HG03095 (cell line): ENCODE data around the gene EFCAB6.

Experiments
- ATAC-seq: cut with Tn5 transposase; IDR thresholded peaks from one replicate; pipeline ENCODE4 v1.9.1; 2021; ENCODE audit warnings: moderate library complexity; ENCODE audit not compliant: unreplicated experiment

Gene EFCAB6

DNA sequence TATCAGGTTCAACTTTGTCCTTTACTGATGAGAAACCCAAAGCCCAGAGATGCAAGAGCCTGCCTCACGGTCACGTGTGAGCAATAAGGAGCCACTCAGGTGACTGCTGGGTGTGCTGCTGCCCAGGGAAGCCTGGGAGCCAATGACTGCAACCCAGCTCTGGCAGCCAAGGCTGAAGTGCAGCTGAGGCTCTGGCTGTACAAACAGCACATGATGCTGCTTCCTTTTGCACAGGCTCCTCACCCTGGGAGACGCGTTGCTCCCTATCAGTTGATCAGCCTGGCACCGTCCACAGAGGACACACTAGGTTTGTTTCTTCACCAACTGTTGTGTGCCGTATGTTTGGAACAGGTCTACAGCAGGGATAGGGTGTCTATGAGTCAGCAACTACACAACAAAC lies 168.7 kb downstream of the EFCAB6 start:
- ATAC-seq: no peak

DNA sequence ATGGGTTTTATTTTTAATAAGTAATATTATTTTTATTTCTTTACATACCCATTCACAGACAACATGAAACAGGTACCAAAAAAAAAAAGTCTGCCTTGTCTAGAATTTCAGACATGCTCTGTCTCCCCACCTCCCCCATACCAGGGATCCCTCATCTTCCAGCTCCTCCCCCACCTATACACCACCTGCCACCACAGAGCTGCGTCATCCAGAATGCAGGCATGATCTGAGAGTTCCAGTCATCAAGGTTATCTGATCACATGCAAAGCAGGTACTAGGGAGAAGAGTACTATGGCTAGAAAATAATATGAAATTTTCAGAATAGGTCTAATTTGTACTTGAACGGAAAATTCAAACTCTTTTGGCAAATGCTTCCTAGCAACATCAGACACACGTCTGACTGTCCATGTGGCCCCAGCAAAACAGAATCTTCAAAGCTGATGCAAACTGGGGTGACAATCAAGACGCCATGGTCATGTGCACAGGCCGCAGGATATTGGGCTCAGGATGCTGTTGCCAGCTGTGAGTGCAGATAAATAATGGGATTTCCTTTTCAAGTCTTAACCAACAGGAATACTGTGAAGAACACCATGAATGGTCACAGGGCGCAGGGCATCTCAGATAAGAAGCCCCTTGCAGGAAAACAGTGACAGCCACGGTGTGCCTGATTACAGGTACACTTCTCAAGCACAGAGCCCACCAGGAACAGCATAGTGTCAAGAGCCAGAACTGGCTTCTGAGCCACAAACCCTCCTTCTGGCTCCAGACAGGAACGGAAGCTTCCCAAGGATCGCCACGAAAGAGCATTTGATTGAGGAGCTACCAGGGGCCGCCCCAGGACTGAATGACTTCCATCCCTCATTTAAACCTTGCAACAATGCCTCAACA lies 169.5 kb downstream of the EFCAB6 start:
- no peak for ATAC-seq

DNA sequence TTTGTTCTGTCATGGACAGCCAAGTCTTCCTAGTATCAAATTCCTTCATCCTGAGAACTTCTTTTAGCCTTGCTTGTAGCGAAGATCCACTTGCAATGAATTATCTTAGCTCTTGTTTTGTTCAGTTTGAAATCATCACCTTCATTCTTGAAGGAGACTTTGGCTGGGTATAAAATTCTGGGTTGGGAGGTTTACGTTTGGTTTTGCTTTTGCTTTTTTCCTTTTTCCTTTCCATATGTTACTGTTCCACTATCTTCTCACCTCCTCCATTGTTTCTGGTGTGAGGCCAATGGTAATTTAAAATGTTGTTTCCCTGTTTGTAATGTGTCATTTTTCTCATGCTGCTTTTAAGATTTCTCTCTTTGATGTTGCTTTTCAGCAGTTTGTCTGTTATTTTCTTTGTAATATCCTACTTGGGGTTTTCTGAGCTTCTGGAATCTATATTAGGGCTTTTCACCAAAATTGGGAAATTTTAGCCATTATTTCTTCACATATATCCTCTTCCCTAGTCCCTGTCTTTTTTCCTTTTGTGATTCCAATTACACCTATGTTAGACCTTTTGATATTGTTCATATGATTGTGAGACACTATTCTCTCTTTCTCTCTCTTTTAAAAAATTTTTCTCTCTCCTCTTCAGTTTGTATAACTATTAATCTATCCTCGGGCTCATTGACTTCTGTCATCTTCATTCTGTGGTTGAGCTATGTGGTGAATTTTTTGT lies 172.7 kb downstream of the EFCAB6 start:
- no peak for ATAC-seq

DNA sequence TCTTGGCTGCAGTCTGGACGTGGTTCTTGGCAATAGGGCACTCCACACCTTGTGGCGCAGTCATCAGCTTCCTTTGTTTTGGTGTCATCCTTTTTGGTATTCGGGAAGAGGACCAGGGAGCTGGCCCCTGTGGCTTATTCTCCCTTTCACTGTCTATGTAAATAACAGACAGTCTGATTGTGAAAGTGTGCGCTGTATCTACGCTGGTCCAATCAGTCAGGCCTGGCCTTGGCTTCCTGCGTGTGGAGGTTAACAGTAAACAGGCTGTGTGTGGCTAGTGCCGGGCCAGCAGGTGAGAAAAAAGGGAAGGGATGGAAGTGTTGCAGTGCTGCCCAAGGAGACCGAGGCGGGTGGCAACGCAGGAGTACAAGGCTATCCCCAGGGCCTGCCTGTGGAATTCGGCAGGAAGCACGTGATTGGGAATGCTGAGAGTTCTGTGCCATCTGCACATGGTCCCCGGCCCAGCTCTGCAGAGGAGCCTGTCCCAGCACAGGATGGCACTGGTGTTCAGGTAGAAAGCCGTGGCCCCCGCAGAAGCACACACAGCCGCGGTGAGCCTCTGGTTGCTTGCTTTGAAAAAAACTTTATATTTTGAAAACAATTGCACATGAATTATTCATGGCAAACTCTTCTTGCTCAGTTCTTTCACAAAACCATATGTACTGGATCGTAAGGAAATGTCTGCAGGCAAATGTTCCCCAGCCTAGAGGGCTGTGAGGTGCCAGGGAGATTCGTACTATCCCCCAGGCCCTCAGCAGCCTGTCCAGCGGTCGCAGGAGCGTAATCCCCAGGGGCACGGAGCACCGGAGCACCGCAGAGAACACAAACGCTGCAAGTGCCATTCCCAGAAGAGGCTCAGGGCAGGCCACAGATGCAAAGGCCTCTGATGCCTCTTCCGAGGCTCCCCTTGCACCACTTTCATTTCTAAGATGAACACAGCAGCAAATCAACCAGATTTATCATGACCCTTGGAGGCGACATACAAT lies 174.5 kb downstream of the EFCAB6 start:
- ATAC-seq: no peak

DNA sequence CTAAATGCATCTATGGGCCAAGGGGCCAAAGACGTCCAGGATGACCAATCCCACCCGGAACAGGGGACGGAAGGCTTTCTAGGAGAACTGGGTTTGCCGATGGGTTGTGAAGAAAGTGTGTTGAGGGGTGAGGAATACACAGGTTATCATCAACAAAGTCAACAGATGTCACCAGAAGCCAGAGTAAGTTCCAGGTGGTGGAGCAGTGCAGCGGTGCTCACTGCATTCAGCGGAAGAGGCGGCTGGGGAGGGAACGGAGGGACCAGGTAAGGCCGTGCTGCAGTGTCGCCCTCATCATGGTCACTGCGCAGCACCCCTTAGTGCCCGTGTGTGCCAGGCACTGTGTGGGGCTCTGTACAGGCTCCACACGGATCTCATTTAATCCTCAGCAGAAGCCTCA lies 176.0 kb downstream of the EFCAB6 start:
- ATAC-seq: no peak

DNA sequence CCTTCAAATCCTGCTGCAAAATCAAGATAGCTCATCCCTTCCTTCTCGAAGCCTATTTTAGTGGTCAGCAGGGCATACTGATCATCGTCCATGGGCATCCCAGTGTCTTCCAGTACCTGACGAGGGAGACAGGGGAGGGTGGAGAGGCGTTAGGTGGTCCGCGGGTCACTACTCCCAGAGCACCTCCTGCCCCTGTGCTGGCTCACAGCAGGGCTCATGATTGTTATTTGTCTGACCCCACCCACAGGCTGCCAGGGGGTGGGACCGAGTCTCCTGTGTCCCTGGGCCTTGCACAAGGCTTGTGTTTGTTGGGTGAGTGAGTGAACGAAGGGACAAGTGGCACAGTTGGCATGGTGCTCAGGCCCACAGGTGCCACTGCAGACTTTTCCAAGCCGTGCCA lies 177.0 kb downstream of the EFCAB6 start:
- no peak for ATAC-seq

DNA sequence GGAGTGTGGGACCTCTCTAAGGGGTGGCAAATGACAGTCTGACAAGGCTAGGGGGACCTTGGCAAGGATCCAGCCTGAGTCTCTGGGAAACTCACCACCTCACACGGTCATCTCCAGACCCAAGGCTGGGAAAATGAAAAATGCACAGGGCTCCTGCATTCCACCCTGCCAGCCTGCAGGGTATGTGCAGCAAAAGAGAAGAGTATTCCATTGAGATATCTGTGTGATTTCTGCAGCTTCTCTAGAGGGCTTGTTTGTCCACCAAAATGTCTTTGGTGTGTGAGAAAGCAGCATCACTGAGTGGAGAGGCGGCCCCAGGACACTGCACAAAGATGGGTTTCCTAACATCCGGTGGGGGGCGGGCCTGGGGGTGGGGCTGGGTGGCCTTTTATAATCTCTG lies 177.8 kb downstream of the EFCAB6 start:
- no peak for ATAC-seq

DNA sequence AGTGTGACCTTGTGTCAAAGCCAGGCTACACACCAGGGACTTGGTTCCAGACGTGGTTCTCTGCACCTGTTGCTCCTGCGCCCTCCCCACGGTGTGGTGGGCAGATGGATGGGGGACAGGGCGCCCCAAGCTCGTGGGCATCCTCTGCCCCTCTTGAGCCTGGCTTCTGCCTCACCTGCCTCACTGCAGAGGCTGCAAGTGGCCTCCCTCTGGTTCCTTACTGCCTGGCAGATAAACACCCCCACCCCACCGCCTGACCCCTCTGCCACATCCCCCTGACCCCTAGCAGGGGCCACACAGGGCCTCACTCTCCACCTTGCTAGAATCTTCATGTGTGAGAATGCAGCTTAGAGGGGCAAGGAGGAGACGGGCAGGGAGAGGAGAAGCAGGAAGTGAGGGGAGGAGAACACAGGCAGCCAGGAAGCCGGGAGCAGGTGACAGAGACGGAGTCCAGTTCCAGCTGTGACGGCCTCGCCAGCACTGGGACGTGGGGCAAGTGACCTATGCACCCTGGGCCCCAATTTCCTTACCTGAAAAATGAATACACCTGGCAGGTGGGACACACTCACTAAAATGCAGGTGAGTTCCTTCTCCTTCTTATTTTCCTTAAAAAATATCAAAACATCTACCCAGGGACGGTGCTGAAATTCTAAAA lies 178.3 kb downstream of the EFCAB6 start:
- ATAC-seq: no peak

DNA sequence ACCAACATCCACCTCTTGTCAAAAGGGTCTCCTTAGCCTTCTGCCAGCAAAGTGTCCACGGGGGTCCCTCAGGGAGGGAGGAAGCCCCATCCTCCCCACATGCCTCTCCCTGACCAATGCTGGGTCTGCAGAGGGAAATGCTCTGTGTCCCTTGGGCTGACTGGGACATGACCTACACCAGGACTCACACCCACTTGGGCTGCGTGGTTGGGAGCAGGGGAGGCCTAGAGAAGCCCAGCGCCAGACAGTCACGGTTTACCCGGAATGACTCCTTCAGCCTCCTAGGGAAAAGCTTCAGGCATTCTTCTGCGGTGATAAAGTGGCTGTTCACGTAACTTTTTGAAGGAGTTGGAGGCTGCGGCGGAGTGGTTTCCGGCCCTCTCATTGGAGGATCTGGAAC lies 180.3 kb downstream of the EFCAB6 start:
- ATAC-seq: no peak

DNA sequence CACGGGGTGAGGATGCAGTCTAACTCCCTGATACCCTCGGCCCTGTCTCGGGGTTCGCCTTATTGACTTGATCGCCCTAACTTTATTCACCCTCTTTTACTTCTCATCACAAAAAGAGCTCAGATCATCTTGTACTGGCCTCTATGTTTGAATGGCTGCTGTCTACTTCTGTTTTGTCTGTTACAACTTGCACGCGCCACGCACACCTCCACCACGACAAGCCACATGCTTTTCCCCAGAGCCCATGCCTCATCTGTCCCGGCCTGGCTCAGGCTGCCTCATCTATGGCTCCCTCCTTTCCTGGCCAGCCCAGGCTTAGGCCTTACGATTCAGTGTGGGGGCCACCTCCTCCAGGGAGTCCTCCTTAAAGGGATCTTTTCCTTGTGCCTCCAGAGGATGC lies 180.9 kb downstream of the EFCAB6 start:
- ATAC-seq: no peak

DNA sequence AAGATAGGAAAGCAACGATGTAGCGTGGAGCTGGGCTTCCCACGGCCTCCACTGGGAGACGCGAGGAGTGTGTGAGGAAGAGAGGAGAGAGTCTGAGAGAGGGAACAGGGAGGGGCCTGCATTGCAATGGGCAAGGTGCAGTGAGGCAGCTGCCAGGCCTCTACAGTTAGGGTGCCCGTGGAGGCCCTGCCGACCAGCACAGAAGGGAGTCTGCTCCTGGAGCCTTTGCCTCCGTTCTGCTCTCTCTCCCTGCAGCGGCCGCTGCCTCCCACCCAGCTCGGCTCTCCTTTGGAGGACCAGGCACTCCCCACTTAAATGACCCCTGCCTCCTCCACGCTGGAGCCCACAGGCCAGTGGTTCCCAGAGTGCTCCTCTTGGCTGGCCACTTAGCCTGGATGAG lies 181.7 kb downstream of the EFCAB6 start:
- ATAC-seq: no peak

DNA sequence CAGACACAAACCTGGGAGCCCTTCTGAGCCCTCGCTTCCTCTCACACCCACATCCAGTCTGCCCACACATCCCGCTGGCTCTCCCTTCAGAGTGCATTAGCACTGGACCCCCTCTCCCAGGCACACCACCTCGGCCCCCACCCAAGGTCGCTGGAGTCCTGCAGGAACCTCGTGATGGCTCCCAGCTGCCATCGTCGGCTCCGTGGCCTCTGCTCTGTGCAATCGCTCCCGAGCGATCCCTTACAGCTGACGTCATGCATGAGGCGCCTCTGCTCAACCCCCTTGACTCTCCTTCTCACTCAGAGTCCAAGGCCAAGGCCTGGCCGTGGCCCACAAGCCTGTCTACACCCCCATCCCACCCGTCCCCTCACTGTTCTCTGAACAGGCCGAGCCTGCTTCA lies 183.9 kb downstream of the EFCAB6 start:
- no peak for ATAC-seq

DNA sequence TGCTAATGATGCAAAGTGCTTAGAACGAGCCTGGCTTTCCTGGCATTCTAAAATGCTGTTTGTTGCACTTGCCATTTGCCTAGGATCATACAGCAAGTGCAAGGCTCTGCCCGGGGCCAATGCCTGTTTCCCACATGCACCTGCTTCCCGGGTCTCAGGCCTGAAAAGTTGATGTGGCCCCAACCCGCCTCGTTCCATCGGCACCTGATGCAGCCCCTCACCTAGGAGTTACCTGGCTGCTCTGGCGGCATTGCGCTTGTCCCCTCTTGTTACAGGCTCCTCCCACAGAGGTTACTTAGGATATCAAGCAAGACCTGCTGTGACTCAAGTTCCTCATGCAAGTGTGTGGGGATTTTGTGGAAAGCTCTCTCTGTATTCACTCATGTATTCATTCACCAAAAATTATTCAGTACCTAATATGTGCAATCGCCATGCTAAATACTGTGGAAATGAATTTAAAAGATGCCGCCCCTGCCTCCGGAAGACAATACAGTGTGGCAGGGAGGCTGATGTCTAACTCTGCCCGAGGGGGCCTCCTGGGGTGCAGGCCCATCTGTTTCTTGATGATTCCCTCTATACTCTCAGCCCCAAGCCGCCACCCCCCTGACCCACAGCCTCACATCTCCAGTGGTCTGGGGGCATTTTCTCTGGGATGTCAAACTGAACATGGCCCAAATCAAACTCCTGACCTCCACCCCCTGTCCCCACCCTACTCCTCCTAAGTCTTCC lies 184.5 kb downstream of the EFCAB6 start:
- no peak for ATAC-seq

DNA sequence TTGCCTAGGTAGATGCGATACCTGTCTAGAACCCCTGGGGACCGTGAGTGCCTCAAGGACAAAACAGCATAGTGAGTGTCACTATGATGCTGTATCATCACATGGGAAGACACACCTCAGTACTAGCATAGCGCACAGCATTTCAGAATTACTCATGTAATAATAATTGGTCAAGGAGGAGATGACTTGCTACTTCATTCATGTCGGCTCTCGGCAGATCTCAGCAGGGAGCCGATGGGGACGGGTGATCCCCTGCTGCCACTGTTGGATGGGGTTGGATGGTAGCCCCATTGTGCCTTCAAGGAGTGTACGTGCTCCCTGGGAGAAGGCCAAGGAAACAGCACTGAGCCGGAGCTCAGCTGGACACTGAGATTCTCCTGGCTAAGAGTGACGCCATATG lies 186.9 kb downstream of the EFCAB6 start:
- ATAC-seq: no peak

DNA sequence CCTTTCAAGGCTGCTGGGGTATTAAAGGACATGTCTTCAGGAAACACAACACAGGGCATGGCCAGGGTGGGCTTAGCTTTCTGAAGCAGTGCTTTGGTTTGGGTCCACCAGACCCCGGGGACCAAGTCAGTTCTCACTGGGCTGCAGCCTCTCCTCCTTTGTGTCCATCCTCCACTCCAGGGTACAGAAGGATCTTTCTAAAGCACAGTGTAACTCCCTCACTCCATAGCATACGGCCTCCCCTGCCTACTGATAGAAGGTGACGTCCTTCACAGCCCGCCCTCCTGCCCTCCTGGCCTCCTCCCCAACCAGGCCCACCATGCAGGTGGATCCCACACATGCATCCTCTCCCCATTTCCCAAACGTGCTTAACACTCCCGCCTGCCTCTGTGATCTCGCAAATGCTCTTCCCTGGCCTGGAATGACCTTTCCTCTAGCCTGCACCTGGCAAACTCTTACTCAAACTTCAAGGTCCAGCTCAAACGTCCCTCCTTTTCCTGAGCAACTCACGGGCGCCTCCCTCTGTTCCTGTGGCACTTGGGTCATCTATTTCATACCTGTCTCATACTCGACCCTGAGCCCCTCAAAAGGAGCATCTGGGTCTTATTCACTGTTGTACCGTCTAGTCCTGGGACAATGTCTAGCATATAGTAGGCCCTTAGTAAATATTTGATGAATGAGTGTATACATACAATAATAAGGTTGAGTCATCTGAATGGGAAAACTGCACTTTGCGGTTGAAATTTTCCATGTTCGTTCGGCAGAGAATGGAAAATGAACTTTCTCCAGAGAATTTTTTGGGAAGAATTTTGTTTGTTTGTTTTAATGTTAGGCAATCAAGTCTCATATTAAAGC lies 187.7 kb downstream of the EFCAB6 start:
- ATAC-seq: no peak

DNA sequence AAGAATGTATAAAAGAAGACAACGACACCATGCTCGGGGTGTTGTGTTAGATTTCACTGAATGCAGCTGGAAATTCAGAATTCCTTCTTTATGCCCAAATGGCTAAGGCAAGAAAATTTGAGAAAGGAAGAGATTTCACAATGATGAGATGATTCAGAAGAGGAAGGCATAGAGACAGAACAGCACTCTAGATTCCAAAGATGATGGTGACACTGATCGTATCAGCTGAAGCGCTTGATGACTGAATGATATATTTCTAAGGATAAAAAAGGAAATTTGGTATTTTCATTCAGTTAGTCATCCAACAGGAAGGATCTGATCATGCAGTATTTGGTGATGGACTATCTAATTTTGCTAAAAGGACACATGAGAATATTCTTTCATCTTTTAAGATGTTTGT lies 189.2 kb downstream of the EFCAB6 start:
- ATAC-seq: no peak

DNA sequence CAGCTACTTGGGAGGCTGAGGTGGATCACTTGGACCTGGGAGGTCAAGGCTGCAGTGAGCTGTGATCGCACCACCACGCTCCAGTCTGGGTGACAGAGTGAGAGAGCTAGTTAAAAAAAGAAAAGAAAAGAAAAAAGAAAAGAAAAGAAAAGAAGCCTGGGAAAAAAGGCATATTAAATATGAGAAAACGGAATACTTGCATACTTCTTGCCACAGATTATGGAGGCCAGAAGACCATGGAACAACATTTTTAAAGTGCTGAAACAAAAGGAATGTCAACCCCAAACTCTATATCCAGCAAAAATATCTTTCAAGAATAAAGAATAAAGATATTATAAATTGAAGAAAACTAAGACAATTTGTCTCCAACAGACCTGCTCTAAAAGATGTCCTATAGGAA lies 191.9 kb downstream of the EFCAB6 start:
- ATAC-seq: no peak

DNA sequence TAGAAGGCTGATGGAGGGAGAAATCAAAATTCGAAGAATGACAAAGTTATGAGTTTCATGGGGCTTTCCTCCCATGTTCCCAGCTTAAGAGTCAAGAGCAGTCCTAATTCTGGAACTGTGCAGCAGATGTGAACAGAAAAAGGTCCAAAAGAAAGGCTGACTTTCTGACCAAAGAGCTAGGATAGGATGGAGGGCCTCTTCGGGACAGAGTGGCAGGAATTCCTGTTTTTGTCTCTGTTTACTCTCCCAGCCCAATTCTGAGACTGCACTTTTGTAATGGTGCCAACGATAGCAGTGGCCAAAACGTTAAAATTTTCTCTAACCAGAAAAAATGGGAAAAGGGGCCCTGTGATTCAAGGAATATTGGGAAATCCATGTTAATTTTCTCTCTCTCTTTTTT lies 193.6 kb downstream of the EFCAB6 start:
- no peak for ATAC-seq

DNA sequence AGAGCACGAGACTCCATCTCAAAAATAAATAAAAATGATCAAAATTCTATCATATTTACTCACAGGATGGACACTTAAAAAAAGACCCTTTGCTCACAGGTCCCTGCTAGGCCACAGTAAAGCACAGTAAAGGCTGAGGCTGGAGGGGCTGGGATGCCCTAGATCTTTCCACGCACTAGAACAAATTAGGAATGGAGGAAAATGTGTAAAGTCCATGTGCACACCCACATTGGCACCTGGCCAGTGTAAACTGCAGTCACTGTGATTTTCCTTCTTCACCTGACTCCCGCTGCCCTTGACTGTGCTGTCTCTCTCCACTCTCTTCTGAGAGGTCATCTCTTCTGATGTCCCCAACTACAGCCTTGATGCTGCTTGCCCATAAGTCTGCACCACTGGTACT lies 195.5 kb downstream of the EFCAB6 start:
- ATAC-seq: no peak
